HL-60/S4 treated with phorbol 12-myristate 13-acetate at 8.2 ng/mL for 4 days and 3 days (cell line): Measurements from ENCODE around the gene BCKDHB.

Experiments used
- in situ Hi-C: fragments of 300-500 bp; cut with MboI; formaldehyde crosslinking; loops from 2 replicates; pipeline ENCODE4 v1.15.0; 2022; ENCODE audit warnings: low sequenced_read_pairs

Gene BCKDHB

DNA sequence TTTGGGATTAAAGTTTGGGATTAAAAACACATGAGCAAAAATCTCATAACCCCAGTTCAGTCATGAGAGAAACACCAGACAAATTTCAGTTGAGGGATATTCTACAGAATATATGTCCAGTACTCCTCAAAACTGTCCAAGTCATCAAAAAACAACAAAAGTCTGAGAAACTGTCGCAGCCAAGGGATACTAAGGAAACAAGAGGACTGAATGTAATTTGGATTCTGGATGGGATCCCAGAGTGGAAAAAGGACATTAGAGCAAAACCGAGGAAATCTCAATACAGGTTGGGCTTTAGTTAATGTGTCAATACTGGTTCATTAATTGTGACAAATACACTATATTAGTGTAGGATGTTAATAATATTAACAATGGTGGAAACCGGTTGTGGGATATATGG lies 219.3 kb downstream of the BCKDHB start:
- in situ Hi-C loops = no loop called here

DNA sequence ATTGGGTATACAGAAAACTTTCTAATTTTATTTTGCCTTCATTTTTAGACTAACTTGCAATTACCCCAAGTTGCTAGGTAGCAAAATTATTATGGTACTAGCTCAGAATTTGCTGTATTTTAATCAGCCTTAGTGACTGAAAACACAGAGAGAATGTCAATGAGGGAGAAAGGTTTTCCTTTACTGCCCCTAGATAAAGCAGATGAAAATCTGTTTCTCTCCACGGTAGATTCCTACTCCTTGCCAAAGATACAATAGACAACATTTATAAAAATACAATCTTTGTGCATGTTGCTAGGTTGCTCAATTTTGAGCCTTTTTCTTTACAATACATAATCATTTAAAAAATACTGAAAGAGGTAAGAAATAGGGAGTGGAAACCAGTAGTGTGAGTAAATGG lies 222.2 kb downstream of the BCKDHB start:
- in situ Hi-C loops = no loop called here

DNA sequence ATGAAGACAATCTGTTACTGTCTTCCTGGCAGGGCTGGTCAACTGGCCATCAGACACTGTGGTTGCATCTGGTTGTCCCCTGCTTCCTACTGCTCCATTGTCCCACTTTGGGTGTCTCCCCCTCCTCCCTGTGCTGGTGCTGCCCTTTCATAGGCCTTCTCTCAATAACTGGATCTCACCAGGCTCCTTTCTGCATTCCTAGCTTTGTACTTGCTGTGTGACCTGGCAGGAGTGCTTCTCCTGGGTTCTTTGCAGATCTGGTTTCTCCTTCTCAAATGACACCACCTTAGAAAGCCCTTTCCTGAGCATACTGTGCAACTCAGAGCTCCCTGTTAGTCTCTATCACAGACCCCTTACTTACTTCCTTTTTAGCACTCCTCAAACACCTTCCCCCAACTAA lies 223.0 kb downstream of the BCKDHB start:
- in situ Hi-C loops = no loop called here

DNA sequence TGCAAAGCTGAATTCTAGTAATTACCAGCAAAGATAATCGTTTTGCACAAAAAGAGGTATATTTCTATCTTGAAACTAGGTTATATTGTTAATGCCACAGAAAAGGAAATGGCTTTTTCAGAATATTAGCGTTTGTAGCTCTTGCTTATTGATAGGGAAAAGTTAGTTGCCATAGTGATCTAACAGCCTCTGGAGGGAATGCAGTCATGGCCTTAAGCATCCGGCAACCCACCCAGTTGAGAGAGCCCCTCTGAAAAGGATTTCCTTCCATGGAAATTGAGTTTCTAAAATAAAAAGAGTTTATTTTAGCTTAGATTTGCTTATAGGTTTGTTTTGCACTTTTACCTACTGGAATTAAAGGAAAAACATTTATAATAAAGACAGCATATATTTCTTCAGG lies 224.5 kb downstream of the BCKDHB start:
- in situ Hi-C loops = no loop called here

DNA sequence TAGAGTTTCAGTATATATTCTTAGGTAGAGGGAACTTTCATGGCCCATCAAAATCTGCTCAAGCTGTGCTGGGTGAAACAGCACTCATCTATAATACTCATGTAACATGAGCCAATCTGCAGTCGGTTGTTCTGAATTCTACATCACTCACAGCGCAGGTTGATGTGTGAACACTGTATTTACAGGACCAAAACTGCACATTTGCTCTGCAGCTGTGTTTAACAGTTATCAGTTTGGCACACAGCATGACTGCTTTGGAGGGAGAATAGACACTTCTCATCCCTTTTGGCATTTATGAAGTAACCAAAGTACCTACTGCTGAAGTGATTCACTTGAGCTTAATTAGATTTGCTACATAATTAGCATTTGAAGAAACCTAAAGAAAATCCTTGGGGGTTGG lies 225.1 kb downstream of the BCKDHB start:
- in situ Hi-C loops = no loop called here

DNA sequence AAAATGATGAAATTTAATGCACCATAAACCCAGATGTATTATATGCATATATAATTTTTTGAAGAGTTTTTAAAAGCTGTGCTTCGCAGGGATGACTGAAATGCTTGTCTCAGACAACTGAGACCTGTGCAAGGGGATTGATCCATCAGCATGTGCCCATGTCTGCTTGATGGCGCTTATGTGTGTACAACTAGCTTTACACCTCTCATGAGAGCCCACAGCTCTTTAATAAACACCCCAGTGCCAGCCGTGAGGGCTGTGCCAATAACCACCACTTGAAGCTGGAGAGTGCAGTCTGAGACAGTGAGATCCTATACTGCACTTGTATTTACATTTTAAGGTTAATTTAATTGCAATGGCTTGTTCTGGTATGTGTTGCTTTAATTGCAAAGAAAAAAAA lies 225.5 kb downstream of the BCKDHB start:
- in situ Hi-C loops = no loop called here

DNA sequence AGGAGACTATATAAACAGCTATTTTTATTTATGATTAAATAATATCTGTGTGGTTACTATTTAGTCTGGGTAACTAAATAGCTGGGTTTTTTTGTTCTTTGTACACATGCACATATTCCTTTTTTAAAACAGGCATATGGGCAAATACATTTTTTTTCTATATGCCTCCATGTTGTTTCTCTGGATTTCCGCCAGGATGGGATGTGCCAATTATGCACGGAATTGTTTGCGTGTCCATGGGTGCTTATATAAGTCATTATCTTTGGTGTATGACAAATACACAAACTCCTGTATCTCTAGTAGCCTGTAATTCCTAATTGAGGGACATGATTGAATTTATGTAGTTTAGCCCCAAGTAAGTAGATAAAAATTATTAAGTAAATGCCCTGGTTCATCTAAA lies 226.9 kb downstream of the BCKDHB start:
- in situ Hi-C loops = no loop called here

DNA sequence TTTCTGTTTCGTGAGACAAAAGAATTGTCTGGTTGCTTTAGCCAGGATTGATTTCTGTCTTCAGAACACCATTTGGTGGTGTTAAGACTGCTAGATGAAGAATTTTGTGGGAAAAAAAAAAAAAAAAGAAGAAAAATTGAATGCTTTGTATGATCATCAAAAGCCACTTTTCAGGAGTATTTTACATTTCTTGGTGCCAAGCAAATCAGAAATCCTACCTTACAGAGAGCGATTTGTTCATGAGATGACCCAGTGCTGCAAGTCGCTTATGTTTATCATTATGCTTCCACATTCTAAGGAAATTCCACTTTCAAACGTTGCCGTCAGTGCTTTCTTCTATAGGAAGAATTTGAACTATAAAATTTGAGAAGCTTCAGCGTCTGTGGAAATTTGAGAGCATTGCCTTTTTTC lies 228.7 kb downstream of the BCKDHB start:
- in situ Hi-C loops = no loop called here

DNA sequence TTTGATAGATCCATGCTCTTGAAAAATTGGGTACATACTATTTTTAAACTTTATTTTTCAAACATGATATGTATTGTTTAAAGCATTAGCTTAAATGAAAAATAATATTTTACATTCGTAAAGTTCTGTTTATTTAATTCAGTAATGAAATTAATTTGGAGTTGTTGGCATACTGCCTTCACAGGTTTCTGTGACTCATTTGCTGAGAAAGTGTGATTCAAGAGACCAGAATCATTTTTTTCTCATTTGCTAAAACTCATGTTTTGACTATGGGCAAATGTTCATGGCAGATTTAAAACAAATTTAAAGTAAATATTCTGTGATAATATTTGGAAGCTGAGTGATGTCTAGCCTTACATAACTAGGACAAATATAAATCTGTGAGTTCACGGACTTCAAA lies 230.4 kb downstream of the BCKDHB start:
- in situ Hi-C loops = no loop called here

DNA sequence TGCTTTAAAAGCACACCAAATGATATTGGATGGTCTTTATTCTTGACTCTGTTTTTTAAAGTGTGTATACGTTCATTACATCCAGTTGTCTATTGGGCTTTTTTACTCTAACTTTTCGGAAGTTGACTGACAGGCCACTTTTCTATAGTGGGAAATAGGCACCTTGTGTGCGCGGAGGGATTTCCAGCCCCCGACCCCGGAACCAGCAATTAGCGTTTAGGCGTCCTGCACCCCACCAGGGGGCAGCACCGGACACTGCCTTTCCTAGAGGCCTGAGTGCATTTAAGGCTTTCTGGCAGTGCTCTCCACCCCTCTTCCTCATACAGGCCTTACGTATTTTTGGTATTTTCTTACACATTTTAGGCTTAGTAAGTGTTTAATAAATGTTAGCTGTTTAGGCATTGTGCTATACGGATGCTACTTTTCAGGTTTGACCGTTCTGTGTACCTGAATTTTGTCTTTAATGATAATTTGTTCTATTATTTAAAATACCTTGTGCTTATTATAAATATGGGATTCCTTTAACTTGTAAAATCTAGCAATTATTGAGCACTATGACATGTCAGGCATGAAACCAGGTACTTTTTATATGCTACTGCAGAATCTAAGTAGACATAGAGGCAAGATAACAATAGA lies 231.8 kb downstream of the BCKDHB start:
- in situ Hi-C loops = no loop called here

DNA sequence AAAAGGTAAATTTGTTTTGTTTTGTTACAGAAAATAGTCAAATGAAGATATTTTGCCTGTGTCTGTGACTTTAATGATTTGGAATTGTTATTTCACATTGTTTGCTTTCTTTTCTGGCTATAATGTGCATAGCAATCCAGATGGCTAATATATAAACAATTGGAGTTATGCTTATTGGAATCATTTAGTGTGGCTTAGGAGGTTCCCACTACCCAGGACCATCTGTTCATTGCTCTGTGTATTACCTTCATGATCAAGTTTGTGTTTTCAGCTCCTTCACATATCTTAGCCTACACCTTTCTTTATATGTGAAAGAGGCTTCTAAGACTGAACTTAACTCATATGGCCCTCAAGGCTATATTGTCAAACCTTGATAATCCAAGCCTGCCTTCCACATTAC lies 232.9 kb downstream of the BCKDHB start:
- in situ Hi-C loops = no loop called here

DNA sequence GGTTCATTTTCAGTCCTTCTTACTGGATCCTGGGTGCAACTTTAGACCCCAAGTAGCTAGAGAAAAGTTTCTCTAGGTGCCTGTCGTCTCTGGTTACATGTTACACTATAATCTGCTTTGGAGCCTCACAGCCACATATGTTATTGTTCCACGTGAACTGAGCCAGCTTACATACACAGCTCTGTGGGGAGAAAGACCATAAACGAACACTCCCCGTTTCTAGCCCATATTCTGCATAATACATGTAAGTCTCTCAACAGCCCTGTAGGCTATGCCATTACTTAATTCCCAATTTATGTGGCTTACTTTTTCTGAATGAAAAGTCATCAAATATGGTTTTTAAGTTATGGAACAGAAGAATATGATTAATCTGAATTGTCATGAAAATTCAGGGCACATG lies 233.8 kb downstream of the BCKDHB start:
- in situ Hi-C loops = no loop called here

DNA sequence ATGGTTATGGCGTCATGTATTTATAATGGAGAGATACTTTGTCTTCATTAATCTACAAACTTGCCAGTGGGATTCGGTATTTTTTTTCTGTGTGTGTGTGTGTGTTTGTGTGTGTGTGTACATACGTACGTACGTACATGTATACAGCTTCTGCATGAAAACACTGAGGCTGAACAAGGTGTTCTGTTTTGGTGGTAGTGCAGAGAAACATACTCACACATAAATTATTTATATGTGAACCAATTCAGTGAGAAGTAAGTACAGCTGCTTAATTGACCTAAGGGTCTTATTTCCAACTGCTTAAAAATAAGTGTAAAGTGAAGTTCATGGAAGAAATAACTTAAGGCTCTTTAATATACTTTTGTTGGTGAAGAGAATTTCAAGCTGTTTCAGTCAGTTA lies 234.2 kb downstream of the BCKDHB start:
- in situ Hi-C loops = no loop called here

DNA sequence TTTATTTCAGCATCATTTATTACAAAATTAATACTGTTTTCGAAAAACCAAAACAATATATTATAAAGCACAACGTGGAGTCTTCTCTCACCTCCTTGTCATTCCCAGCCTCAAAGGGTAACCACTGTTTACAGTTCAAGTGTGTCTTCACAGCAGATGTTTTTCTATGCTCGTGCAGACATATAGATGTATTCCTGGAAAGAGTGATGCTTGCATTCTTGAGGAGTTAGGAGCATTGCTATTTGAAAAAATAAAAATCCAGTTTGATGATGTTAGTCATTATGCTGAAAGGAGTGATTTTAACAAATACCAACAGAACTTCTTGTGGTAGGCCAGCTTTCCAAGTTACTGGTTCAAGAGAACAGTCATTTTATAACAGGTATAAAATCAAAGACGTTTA lies 234.9 kb downstream of the BCKDHB start:
- in situ Hi-C loops = no loop called here

DNA sequence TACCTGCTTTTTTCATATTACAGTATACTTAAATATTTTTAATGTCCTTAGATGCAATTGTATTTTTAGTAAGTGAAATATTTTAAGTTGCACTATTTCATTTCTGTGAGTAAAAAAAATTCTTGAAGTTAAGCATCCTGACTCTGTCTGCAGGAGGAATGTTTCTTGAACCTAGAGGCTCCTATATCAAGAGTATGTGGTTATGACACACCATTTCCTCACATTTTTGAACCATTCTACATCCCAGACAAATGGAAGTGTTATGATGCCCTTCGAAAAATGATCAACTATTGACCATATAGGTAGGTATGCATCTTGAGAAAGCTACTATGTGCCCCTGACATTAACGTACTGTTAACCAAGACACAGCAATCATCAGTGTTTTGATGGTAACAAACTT lies 237.0 kb downstream of the BCKDHB start:
- in situ Hi-C loops = no loop called here

DNA sequence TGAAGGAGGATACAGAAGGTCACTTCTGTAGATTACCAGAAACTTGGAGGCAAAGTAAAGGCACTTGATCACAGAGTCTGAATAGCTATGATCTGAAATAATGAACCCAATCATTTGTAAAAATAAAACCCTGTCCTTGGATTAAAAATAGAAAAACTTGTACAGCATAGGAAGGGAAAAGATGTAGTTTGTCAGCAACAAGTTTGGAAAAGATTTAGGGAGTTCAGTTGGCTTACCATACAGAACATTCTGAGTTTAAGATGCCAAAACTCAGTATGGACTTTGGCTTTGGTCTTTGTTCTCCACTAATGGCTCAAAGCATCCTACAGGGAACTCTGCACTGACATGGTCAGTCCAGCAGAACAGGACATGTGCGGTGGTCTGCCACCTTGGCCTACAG lies 240.6 kb downstream of the BCKDHB start:
- in situ Hi-C loops = no loop called here

DNA sequence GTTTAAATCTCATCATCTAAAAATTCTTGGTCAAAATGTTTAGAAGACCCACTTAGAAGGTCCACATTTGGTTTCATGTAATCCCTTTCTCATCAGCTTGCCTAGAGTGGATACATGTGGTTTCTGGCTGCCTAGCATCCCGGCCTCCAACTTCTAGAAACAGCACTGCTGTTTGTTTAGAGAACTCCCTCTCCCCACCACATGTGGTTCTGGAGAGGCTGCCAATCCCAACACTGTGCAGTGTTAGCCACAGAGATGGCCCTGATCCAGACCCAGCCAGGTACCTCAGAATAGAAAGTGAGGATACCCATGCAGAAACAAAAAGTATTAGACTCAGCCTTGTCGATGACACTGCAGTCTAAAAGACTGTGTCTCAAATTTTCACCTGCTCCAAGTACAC lies 241.8 kb downstream of the BCKDHB start:
- in situ Hi-C loops = no loop called here

DNA sequence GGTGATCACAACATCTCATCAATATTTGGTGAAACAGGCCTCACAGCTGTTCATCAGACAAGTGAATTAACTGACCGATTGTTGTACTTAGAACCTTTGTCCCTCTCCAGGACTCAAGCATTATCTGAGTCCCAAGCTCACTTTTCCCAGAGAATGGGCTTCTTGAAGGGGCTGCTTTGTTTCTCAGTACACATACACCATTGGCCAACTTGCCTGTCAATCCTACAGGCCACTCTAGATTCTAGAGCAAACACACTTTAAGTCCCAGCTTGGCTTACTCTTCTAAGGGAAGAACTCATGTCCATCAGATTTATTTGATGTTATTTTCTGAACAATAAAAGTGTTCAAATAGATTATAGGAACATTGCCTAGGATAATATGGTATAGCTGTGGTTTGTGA lies 249.5 kb downstream of the BCKDHB start:
- in situ Hi-C loops = no loop called here

DNA sequence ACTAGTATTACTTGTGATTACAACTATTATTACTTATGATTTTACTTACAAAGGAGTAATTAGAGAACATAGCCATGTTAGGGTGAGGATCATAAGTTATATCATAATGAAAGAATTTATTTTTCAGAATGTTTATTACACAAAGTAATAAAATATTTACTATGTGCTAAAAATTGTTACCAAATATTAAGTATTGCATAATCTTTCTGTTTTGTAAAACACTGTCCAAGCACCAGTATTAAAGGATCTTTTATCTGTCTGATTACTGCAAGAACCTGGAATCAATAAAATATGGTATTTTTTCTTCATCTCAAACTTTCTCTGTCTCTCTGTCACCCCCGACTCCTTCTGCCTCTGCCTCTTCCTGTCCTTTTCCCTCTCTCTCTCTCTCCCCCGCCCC lies 250.1 kb downstream of the BCKDHB start:
- in situ Hi-C loops = no loop called here

DNA sequence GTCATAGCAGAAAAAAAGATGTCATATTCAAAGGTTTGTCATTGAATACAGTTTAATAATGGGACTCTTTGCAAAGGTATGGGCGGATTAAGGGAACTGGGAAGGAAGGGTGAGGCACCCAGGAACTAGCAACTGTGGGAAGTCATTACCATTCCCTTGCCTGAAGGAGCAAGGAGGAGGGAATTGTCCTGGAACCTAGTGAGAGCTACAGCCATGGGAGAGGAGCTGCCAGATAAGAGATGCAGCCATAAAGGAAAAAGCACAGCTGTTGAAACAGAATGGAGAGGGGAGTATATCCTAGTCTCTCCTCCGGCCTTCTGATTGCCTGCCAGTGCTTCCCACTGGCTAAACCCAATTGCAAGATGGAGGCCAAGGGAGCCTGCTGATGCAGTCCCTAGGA lies 250.6 kb downstream of the BCKDHB start:
- in situ Hi-C loops = no loop called here

DNA sequence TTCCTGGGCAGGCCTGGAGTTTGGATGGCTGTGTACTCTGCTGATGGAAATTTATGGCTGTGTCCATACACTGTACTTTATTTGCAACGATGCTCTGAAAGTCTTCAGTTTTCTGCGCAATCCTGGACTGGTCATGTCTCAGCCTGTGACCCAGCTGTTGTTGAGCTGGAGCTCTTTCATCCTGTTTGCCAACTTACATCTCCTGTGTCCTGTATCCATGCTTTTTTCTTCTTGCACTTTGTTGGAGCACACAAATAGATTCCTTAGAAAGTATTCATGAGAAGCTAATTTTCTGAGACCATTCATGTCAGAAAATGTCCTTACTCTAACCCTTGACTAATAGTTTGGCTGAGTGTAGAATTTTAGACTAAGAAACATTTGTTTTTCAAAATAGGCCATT lies 251.2 kb downstream of the BCKDHB start:
- in situ Hi-C loops = no loop called here

DNA sequence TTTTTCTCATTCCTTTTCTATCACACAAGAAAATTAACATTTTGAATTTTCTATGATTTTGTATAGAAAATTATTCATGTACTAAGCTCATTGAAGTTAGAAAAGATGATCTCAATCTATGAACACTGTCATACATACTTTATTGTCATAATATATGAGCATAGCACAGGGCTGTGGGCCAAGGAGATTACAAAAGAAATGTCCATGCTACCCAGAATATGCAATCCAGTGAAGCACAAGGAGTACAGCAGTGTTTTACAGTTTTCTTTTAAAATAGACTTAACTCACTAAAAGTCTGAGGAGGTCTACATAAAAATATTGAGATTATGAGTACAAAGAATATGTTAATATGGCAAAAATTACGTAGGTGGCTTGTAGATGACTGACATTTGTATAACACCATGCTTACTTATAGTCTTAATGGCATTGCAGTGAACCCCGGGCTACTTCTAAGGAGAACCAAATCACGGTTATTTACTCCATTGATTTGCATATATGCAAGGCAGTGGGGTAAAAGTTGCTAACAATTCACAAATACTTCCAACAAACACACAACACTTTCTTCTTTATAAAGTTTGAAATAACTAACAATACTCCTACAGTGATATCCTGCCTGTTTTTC lies 257.1 kb downstream of the BCKDHB start:
- in situ Hi-C loops = no loop called here

DNA sequence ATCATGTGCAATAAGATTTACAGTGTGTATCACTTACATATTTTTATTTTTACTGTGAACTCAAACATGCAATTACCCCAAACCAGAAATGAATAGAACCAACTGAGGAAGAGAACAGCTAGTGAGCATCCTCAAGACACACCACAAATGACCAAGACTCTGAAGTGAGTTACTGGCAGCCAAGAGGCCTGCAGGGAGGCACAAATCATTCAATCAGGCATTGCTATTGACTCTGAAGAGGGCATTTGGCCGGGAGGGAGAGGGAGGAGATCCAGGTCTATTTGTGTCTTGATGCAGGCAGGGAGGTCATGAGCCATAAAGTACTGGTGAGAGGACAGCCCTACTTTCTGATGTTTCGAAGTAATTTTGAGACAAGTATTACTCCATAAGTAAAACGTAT lies 257.7 kb downstream of the BCKDHB start:
- in situ Hi-C loops = no loop called here
